GM23338 (cell line): ENCODE results near the gene GBX1. TPM values are rescaled to one million over a fixed set of nuclear protein-coding genes. Genes with fewer than 3 reads are reported as not detected.

Source experiments
- CREB1 ChIP-seq: fragments of 250-450 bp; sonication (Bioruptor Pico); IDR thresholded peaks from 2 replicates; pipeline ENCODE4 v1.5.0; 2020; ENCODE audit warnings: low read depth, mild to moderate bottlenecking, moderate library complexity
- EZH2 ChIP-seq: fragments of 200-600 bp; sonication (generic); IDR thresholded peaks from one replicate; pipeline ENCODE4 v1.8.0; 2017; ENCODE audit warnings: antibody characterized with exemption, mild to moderate bottlenecking, low read depth; ENCODE audit not compliant: unreplicated experiment
- EZH2phosphoT487 ChIP-seq: fragments of 200-600 bp; sonication (generic); IDR thresholded peaks from one replicate; pipeline ENCODE4 v1.8.1; 2018; ENCODE audit warnings: antibody characterized with exemption; ENCODE audit not compliant: unreplicated experiment
- JUNB ChIP-seq: IDR thresholded peaks from one replicate; pipeline ENCODE4 v1.6.1; 2016; ENCODE audit warnings: antibody characterized with exemption; ENCODE audit not compliant: unreplicated experiment
- NANOG ChIP-seq: IDR thresholded peaks from 2 replicates; pipeline ENCODE4 v1.6.1; 2016; ENCODE audit warnings: antibody characterized with exemption, borderline replicate concordance
- POLR2AphosphoS5 ChIP-seq: IDR thresholded peaks from 2 replicates; pipeline ENCODE4 v1.6.1; 2016; ENCODE audit warnings: antibody characterized with exemption, low read depth
- STAT1 ChIP-seq: IDR thresholded peaks from one replicate; pipeline ENCODE4 v1.6.1; 2016; ENCODE audit warnings: antibody characterized with exemption; ENCODE audit not compliant: unreplicated experiment
- ZNF114 ChIP-seq: fragments of 250-450 bp; sonication (Bioruptor Pico); IDR thresholded peaks from 2 replicates; pipeline ENCODE4 v1.5.0; 2020; ENCODE audit warnings: mild to moderate bottlenecking, moderate library complexity
- polyA plus RNA-seq: library from polyadenylated mRNA; unstranded; fragments of >200 nt; fragmentation: Nextera tagmentation; extraction: Ambion mirVana; gene quantifications from 2 replicates; pipeline ENCODE4 v1.2.1, GENCODE V29; 2016
- total RNA-seq: library from RNA; depleted of rRNA; stranded (reverse); fragments of >200 nt; shearing (Covaris generic); gene quantifications from 2 replicates; pipeline ENCODE4 v1.2.3, GENCODE V29; 2014
- TF ChIP-seq, protein P1 (sequence below): fragments of 250-450 bp; sonication (Bioruptor Pico); IDR thresholded peaks from 2 replicates; pipeline ENCODE4 v1.5.0; 2020; ENCODE audit warnings: mild to moderate bottlenecking, moderate library complexity
- TF ChIP-seq, protein P2 (sequence below), 2 experiments: fragments of 200-600 bp in 1 of 2; sonication (generic) in 1 of 2; conservative IDR thresholded peaks; 2 replicates each; pipeline versions ENCODE4 v1.5.1 to v1.6.1; 2016 to 2017; ENCODE audit warnings: antibody characterized with exemption in 2 of 2, low read depth in 2 of 2, mild to moderate bottlenecking in 2 of 2, moderate library complexity in 1 of 2
- TF ChIP-seq, protein P3 (sequence below): IDR thresholded peaks from 2 replicates; pipeline ENCODE4 v1.6.1; 2016; ENCODE audit warnings: antibody characterized with exemption

Gene GBX1
- total and polyA plus RNA-seq, 2 experiments from 2014 or later: 0.24 TPM; not detected in 1

DNA sequence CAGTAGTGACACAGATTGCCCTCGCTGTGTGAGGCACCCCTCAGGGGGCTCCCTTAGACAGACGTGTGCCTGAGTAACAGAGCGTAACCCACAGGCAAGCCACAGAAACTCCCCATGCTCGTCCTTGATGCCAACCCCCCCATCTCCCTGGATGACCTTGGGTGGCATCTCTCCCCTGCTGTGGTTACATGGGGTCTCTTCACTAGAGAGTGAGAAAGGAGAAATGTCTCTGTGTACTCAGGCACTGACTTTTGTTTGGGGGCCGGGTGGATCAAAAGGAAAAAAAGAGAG is 20.7 kb upstream of the GBX1 start (continued):
- TF ChIP-seq, protein P1, sequence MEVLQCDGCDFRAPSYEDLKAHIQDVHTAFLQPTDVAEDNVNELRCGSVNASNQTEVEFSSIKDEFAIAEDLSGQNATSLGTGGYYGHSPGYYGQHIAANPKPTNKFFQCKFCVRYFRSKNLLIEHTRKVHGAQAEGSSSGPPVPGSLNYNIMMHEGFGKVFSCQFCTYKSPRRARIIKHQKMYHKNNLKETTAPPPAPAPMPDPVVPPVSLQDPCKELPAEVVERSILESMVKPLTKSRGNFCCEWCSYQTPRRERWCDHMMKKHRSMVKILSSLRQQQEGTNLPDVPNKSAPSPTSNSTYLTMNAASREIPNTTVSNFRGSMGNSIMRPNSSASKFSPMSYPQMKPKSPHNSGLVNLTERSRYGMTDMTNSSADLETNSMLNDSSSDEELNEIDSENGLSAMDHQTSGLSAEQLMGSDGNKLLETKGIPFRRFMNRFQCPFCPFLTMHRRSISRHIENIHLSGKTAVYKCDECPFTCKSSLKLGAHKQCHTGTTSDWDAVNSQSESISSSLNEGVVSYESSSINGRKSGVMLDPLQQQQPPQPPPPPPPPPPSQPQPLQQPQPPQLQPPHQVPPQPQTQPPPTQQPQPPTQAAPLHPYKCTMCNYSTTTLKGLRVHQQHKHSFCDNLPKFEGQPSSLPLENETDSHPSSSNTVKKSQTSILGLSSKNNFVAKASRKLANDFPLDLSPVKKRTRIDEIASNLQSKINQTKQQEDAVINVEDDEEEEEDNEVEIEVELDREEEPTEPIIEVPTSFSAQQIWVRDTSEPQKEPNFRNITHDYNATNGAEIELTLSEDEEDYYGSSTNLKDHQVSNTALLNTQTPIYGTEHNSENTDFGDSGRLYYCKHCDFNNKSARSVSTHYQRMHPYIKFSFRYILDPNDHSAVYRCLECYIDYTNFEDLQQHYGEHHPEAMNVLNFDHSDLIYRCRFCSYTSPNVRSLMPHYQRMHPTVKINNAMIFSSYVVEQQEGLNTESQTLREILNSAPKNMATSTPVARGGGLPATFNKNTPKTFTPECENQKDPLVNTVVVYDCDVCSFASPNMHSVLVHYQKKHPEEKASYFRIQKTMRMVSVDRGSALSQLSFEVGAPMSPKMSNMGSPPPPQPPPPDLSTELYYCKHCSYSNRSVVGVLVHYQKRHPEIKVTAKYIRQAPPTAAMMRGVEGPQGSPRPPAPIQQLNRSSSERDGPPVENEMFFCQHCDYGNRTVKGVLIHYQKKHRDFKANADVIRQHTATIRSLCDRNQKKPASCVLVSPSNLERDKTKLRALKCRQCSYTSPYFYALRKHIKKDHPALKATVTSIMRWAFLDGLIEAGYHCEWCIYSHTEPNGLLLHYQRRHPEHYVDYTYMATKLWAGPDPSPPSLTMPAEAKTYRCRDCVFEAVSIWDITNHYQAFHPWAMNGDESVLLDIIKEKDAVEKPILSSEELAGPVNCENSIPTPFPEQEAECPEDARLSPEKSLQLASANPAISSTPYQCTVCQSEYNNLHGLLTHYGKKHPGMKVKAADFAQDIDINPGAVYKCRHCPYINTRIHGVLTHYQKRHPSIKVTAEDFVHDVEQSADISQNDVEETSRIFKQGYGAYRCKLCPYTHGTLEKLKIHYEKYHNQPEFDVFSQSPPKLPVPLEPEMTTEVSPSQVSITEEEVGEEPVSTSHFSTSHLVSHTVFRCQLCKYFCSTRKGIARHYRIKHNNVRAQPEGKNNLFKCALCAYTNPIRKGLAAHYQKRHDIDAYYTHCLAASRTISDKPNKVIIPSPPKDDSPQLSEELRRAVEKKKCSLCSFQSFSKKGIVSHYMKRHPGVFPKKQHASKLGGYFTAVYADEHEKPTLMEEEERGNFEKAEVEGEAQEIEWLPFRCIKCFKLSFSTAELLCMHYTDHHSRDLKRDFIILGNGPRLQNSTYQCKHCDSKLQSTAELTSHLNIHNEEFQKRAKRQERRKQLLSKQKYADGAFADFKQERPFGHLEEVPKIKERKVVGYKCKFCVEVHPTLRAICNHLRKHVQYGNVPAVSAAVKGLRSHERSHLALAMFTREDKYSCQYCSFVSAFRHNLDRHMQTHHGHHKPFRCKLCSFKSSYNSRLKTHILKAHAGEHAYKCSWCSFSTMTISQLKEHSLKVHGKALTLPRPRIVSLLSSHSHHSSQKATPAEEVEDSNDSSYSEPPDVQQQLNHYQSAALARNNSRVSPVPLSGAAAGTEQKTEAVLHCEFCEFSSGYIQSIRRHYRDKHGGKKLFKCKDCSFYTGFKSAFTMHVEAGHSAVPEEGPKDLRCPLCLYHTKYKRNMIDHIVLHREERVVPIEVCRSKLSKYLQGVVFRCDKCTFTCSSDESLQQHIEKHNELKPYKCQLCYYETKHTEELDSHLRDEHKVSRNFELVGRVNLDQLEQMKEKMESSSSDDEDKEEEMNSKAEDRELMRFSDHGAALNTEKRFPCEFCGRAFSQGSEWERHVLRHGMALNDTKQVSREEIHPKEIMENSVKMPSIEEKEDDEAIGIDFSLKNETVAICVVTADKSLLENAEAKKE (CRISPR knock-in tag): no peak
- TF ChIP-seq, protein P2, sequence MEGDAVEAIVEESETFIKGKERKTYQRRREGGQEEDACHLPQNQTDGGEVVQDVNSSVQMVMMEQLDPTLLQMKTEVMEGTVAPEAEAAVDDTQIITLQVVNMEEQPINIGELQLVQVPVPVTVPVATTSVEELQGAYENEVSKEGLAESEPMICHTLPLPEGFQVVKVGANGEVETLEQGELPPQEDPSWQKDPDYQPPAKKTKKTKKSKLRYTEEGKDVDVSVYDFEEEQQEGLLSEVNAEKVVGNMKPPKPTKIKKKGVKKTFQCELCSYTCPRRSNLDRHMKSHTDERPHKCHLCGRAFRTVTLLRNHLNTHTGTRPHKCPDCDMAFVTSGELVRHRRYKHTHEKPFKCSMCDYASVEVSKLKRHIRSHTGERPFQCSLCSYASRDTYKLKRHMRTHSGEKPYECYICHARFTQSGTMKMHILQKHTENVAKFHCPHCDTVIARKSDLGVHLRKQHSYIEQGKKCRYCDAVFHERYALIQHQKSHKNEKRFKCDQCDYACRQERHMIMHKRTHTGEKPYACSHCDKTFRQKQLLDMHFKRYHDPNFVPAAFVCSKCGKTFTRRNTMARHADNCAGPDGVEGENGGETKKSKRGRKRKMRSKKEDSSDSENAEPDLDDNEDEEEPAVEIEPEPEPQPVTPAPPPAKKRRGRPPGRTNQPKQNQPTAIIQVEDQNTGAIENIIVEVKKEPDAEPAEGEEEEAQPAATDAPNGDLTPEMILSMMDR (conservative IDR thresholded peaks at IDR 0.05; ENCODE audit: low read depth in 2 of 2): no peak
- TF ChIP-seq EZH2phosphoT487: no peak
- TF ChIP-seq, protein P3, sequence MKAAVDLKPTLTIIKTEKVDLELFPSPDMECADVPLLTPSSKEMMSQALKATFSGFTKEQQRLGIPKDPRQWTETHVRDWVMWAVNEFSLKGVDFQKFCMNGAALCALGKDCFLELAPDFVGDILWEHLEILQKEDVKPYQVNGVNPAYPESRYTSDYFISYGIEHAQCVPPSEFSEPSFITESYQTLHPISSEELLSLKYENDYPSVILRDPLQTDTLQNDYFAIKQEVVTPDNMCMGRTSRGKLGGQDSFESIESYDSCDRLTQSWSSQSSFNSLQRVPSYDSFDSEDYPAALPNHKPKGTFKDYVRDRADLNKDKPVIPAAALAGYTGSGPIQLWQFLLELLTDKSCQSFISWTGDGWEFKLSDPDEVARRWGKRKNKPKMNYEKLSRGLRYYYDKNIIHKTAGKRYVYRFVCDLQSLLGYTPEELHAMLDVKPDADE: no peak
- no peak for TF ChIP-seq STAT1
- TF ChIP-seq NANOG: no peak
- no peak for TF ChIP-seq JUNB
- TF ChIP-seq POLR2AphosphoS5: no peak
- no peak for TF ChIP-seq CREB1 (CRISPR knock-in tag)
- TF ChIP-seq EZH2: no peak
- no peak for TF ChIP-seq ZNF114 (CRISPR knock-in tag)
